Spleen (tissue), 11 donors: Measurements from ENCODE around the gene CRELD2. TPM values are rescaled to one million over a fixed set of nuclear protein-coding genes. Genes with fewer than 3 reads are reported as not detected.

Experiments used
- DNase-seq: peaks from one replicate; pipeline ENCODE4 v3.0.0-alpha.2; 2020
- H3K27ac ChIP-seq, 8 donors: fragments of 200-600 bp; sonication (generic) in 7 of 8; 1 replicate in 4 of 8; 2 replicates in 4 of 8; pipeline versions ENCODE4 v1.5.0 to v1.8.0; 2016 to 2021; ENCODE audit warnings: inconsistent platforms in 4 of 8, mild to moderate bottlenecking in 4 of 8, moderate library complexity in 1 of 8
- H3K27me3 ChIP-seq, 7 donors: fragments of 200-600 bp; sonication (generic) in 6 of 7; replicated peaks in 1 of 7; 1 replicate in 4 of 7; 2 replicates in 3 of 7; pipeline versions ENCODE4 v1.5.0 to v1.8.0; 2016 to 2021; ENCODE audit warnings: inconsistent platforms in 3 of 7, mild to moderate bottlenecking in 1 of 7
- H3K36me3 ChIP-seq, 6 donors: fragments of 200-600 bp; sonication (generic) in 5 of 6; 1 replicate in 4 of 6; 2 replicates in 2 of 6; pipeline versions ENCODE4 v1.5.0 to v1.8.0; 2016 to 2021; ENCODE audit warnings: inconsistent platforms in 2 of 6
- H3K4me1 ChIP-seq, 6 donors: fragments of 200-600 bp; sonication (generic) in 5 of 6; 1 replicate in 3 of 6; 2 replicates in 3 of 6; pipeline versions ENCODE4 v1.5.0 to v1.8.0; 2016 to 2021; ENCODE audit warnings: inconsistent platforms in 3 of 6
- H3K4me3 ChIP-seq, 8 donors: fragments of 200-600 bp; sonication (generic) in 7 of 8; 1 replicate in 4 of 8; 2 replicates in 4 of 8; pipeline versions ENCODE4 v1.5.0 to v1.8.0; 2016 to 2021; ENCODE audit warnings: inconsistent platforms in 4 of 8, mild to moderate bottlenecking in 4 of 8, moderate library complexity in 2 of 8
- H3K9me3 ChIP-seq, 8 donors: fragments of 200-600 bp; sonication (generic) in 7 of 8; 1 replicate in 4 of 8; 2 replicates in 4 of 8; pipeline versions ENCODE4 v1.5.0 to v1.8.0; 2016 to 2021; ENCODE audit warnings: inconsistent platforms in 4 of 8
- CTCF ChIP-seq, 11 experiments: fragments of 200-600 bp in 7 of 11; fragments of 450-650 bp in 4 of 11; sonication (generic) in 4 of 11; IDR thresholded peaks in 8 of 11; conservative IDR thresholded peaks in 3 of 11; 1 replicate in 7 of 11; 2 replicates in 4 of 11; pipeline versions ENCODE4 v1.4.0 to v1.8.0; 2016 to 2021; ENCODE audit warnings: antibody characterized with exemption in 11 of 11, inconsistent platforms in 4 of 11, mild to moderate bottlenecking in 1 of 11
- POLR2A ChIP-seq, 3 donors: fragments of 450-650 bp; IDR thresholded peaks; one replicate each; pipeline ENCODE4 v1.5.1; 2017; ENCODE audit warnings: antibody characterized with exemption in 3 of 3, mild to moderate bottlenecking in 1 of 3
- POLR2AphosphoS5 ChIP-seq, 3 donors: sonication (generic); formaldehyde crosslinking; IDR thresholded peaks; one replicate each; pipeline ENCODE4 v1.5.1; 2017; ENCODE audit warnings: antibody characterized with exemption in 3 of 3
- WGBS, 5 donors: extraction: QIAGEN DNeasy Blood & Tissue Kit in 3 of 5; methylation state at CpG; one replicate each; pipeline versions ENCODE4 v1.1.5 to v1.1.7; 2013 to 2018; 5-methylcytosine and 5-hydroxymethylcytosine counted together
- intact Hi-C: fragments of 100-400 bp; cut with DNase I; formaldehyde crosslinking; loops from one replicate; pipeline ENCODE4 v1.15.0; 2023; ENCODE audit warnings: low total_unique reads
- polyA plus RNA-seq, 3 donors: library from polyadenylated mRNA; stranded (reverse); fragments of 200-250 nt; gene quantifications; one replicate each; pipeline ENCODE4 v1.2.1, GENCODE V29; 2013
- total RNA-seq, 7 donors: library from RNA; depleted of rRNA in 3 of 7; stranded (reverse); fragments of >200 nt in 3 of 7; fragmentation: NEBNext Ultra II Directional in 4 of 7; extraction: Animal tissue kit (Norgen Biotek cat#: 25700) in 4 of 7; gene quantifications; one replicate each; pipeline versions ENCODE4 v1.1.0 to v1.2.1, GENCODE V29; 2016 to 2021
- donor health status: healthy with polysubstance abuse.
- donor health status: DM: no; HTN: no; CAD: no; lungs with moderate emphysema.
- donor health status: DM: no; HTN: no; CAD: no.
- donor health status: Bipolar disorder and iron deficiency.
- donor health status: healthy.
- donor health status: DM: no; HTN: no; CAD: no.
- donor health status: DM: yes; HTN: yes; CAD: no.

CRELD2 gene
- total and polyA plus RNA-seq, 10 donors: 16.2 to 46.3 (median 34.9) TPM

DNA sequence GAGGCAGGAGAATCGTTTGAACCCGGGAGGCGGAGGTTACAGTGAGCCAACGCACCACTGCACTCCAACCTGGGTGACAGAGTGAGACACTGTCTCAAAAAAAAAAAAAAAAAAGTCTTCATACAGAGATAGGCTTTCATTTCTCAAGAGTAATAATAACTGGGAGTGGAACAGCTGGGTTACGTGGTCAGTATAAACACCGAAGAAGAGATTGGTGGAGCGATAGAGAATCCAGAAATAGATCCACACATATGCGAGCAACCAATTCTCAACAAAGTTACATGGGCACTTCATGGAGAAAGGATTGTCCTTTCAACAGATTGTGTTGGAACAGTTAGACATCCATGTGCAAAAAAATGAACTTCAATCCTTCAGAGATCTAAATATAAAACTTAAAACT lies 40.2 kb upstream of the CRELD2 start:
- 93 to 98% (median 97%) methylated on average over 8 of the region's 8 CpGs for WGBS, 5 donors
- Histone ChIP-seq H3K9me3 (no peaks in the 10 kb centered on the region), H3K36me3 (peaks cover 0 to 33% (median 0%) of the 10 kb centered on the region in 6 donors), H3K4me3 (no peak overlapping the region), H3K27ac (no peak overlapping the region), H3K4me1 (peaks cover 0 to 28% (median 8%) of the 10 kb centered on the region in 6 donors), H3K27me3 (no peaks in the 10 kb centered on the region)
- TF ChIP-seq CTCF (IDR thresholded peaks at IDR 0.05 in 8 of 11, conservative IDR thresholded peaks at IDR 0.05 in 3 of 11): no peak
- TF ChIP-seq POLR2AphosphoS5 (IDR thresholded peaks at IDR 0.05): no peak
- TF ChIP-seq POLR2A (IDR thresholded peaks at IDR 0.05): no peak
- no peak for DNase-seq
- intact Hi-C loops: no loop called here

GRCh38 chr22:49879871-49880270 lies 38.6 kb upstream of the CRELD2 start:
- no peak for DNase-seq
- Histone ChIP-seq H3K4me3 (peak overlapping the region in 1 of 8 donors; percentile 11), H3K4me1 (peaks cover 0 to 28% (median 8%) of the 10 kb centered on the region in 6 donors), H3K9me3 (no peaks in the 10 kb centered on the region), H3K36me3 (peaks cover 0 to 49% (median 15%) of the 10 kb centered on the region in 6 donors), H3K27ac (peak overlapping the region in 2 of 8 donors; percentile 39 to 43), H3K27me3 (no peaks in the 10 kb centered on the region)
- intact Hi-C loops: no loop called here
- 91 to 95% (median 93%) methylated on average over 9 of the region's 9 CpGs for WGBS, 5 donors
- TF ChIP-seq POLR2A (IDR thresholded peaks at IDR 0.05): no peak
- no peak for TF ChIP-seq CTCF (IDR thresholded peaks at IDR 0.05 in 8 of 11, conservative IDR thresholded peaks at IDR 0.05 in 3 of 11)
- no peak for TF ChIP-seq POLR2AphosphoS5 (IDR thresholded peaks at IDR 0.05)

- peak overlapping the region in 2 of 8 donors; percentile 39 to 43 for H3K27ac ChIP-seq
- DNase-seq: peak; percentile 73
- peaks cover 0 to 53% (median 18%) of the 10 kb centered on the region in 6 donors for H3K36me3 ChIP-seq
- peaks cover 0 to 28% (median 8%) of the 10 kb centered on the region in 6 donors for H3K4me1 ChIP-seq
- intact Hi-C loops: no loop called here
- 50 to 70% (median 59%) methylated on average over 20 of the region's 20 CpGs for WGBS, 5 donors
- no peaks in the 10 kb centered on the region for H3K27me3 ChIP-seq
- peak overlapping the region in 1 of 8 donors; percentile 11 for H3K4me3 ChIP-seq
- no peak for TF ChIP-seq CTCF (IDR thresholded peaks at IDR 0.05 in 8 of 11, conservative IDR thresholded peaks at IDR 0.05 in 3 of 11)
- peak in 2 of 3 donors; percentile 20 to 63 for TF ChIP-seq POLR2AphosphoS5 (IDR thresholded peaks at IDR 0.05)
- no peaks in the 10 kb centered on the region for H3K9me3 ChIP-seq
These were observed 38.2 kb upstream of the CRELD2 start for GRCh38 chr22:49880281-49880680.

- TF ChIP-seq CTCF (IDR thresholded peaks at IDR 0.05 in 8 of 11, conservative IDR thresholded peaks at IDR 0.05 in 3 of 11) (no peak), POLR2A (IDR thresholded peaks at IDR 0.05) (no peak), POLR2AphosphoS5 (IDR thresholded peaks at IDR 0.05) (no peak)
- no peak for DNase-seq
- no peak overlapping the region for H3K27ac ChIP-seq
- intact Hi-C loops: no loop called here
- no peaks in the 10 kb centered on the region for H3K27me3 ChIP-seq
- H3K9me3 ChIP-seq: no peaks in the 10 kb centered on the region
- 90 to 100% (median 94%) methylated on average over 2 of the region's 2 CpGs for WGBS, 5 donors
- H3K4me1 ChIP-seq: peaks cover 0 to 28% (median 8%) of the 10 kb centered on the region in 6 donors
- H3K36me3 ChIP-seq: peaks cover 5 to 64% (median 34%) of the 10 kb centered on the region in 6 donors
- H3K4me3 ChIP-seq: no peak overlapping the region
These were observed 36.6 kb upstream of the CRELD2 start for GRCh38 chr22:49881856-49882255.
